Measurements from ENCODE around the gene FBXO48. TPM values are rescaled to one million over a fixed set of nuclear protein-coding genes. Genes with fewer than 3 reads are reported as not detected.

FBXO48 gene
- polyA plus RNA-seq, 1 donor (not counting 4 experiments of a cell fraction or from before 2014, with no cell fraction given), result 1.9 TPM

GRCh38 chr2:68414452-68414851 lies 52.6 kb downstream of the FBXO48 start:
- H3K27ac ChIP-seq (ENCODE audit: control insufficient read depth, insufficient read depth, low read length), result no peak overlapping the region
- no peak overlapping the region for H3K9ac ChIP-seq (ENCODE audit: control insufficient read depth, extremely low read depth, insufficient read depth, low read length)
- no peaks in the 10 kb centered on the region for H3K36me3 ChIP-seq (ENCODE audit: control insufficient read depth in 2 of 2, extremely low read depth in 1 of 2, insufficient read depth in 2 of 2, low read length in 2 of 2)
- H3K4me3 ChIP-seq (ENCODE audit: control insufficient read depth in 2 of 3, extremely low read depth in 1 of 3, insufficient read depth in 2 of 3, low read depth in 1 of 3, low read length in 3 of 3), result no peak overlapping the region
- no peak for FAIRE-seq
- H3K4me2 ChIP-seq (ENCODE audit: control insufficient read depth, extremely low read depth, insufficient read depth, low read depth, low read length), result no peak overlapping the region
- dilution Hi-C loops (cut with MboI; ENCODE audit: extremely low pct_ligation_motif_present, low sequenced_read_pairs), result no loop called here
- H3K4me1 ChIP-seq (ENCODE audit: control insufficient read depth, extremely low read depth, insufficient read depth, low read length), result no peaks in the 10 kb centered on the region
- TF ChIP-seq CTCF (optimal IDR thresholded peaks at IDR 0.05 in 1 of 3, IDR thresholded peaks at IDR 0.05 in 1 of 3, conservative IDR thresholded peaks at IDR 0.05 in 1 of 3; ENCODE audit: extremely low read depth in 1 of 3, insufficient read depth in 2 of 3, low read length in 3 of 3) (no peak), EZH2 (IDR thresholded peaks at IDR 0.05; ENCODE audit: low read length) (no peak)
- no peaks in the 10 kb centered on the region for H3K27me3 ChIP-seq (ENCODE audit: control insufficient read depth, extremely low read depth, insufficient read depth, low read length)
- no peak overlapping the region for H2AFZ ChIP-seq (ENCODE audit: control insufficient read depth, low read length)
- DNase-seq (ENCODE audit: low read depth, low spot score), result no peak
- H4K20me1 ChIP-seq (ENCODE audit: control insufficient read depth, extremely low read depth, insufficient read depth, low read length), result no peaks in the 10 kb centered on the region
- no peaks in the 10 kb centered on the region for H3K9me1 ChIP-seq (ENCODE audit: control insufficient read depth, extremely low read depth, insufficient read depth, low read length)
- H3K9me3 ChIP-seq (ENCODE audit: control insufficient read depth, low read depth, low read length), result no peaks in the 10 kb centered on the region
- no peaks in the 10 kb centered on the region for H3K79me2 ChIP-seq (ENCODE audit: control insufficient read depth, insufficient read depth, low read length)

GRCh38 chr2:68413466-68413865 lies 53.6 kb downstream of the FBXO48 start:
- Histone ChIP-seq H3K4me2 (ENCODE audit: control insufficient read depth, extremely low read depth, insufficient read depth, low read depth, low read length) (no peak overlapping the region), H3K79me2 (ENCODE audit: control insufficient read depth, insufficient read depth, low read length) (no peaks in the 10 kb centered on the region), H3K9me3 (ENCODE audit: control insufficient read depth, low read depth, low read length) (no peaks in the 10 kb centered on the region), H3K9me1 (ENCODE audit: control insufficient read depth, extremely low read depth, insufficient read depth, low read length) (no peaks in the 10 kb centered on the region), H3K4me3 (ENCODE audit: control insufficient read depth in 2 of 3, extremely low read depth in 1 of 3, insufficient read depth in 2 of 3, low read depth in 1 of 3, low read length in 3 of 3) (no peak overlapping the region), H3K36me3 (ENCODE audit: control insufficient read depth in 2 of 2, extremely low read depth in 1 of 2, insufficient read depth in 2 of 2, low read length in 2 of 2) (no peaks in the 10 kb centered on the region), H3K4me1 (ENCODE audit: control insufficient read depth, extremely low read depth, insufficient read depth, low read length) (no peaks in the 10 kb centered on the region), H4K20me1 (ENCODE audit: control insufficient read depth, extremely low read depth, insufficient read depth, low read length) (no peaks in the 10 kb centered on the region), H2AFZ (ENCODE audit: control insufficient read depth, low read length) (no peak overlapping the region), H3K27me3 (ENCODE audit: control insufficient read depth, extremely low read depth, insufficient read depth, low read length) (no peaks in the 10 kb centered on the region), H3K9ac (ENCODE audit: control insufficient read depth, extremely low read depth, insufficient read depth, low read length) (no peak overlapping the region), H3K27ac (ENCODE audit: control insufficient read depth, insufficient read depth, low read length) (no peak overlapping the region)
- FAIRE-seq (no peak), DNase-seq (ENCODE audit: low read depth, low spot score) (no peak)
- dilution Hi-C loops (cut with MboI; ENCODE audit: extremely low pct_ligation_motif_present, low sequenced_read_pairs), result no loop called here
- TF ChIP-seq CTCF (optimal IDR thresholded peaks at IDR 0.05 in 1 of 3, IDR thresholded peaks at IDR 0.05 in 1 of 3, conservative IDR thresholded peaks at IDR 0.05 in 1 of 3; ENCODE audit: extremely low read depth in 1 of 3, insufficient read depth in 2 of 3, low read length in 3 of 3) (no peak), EZH2 (IDR thresholded peaks at IDR 0.05; ENCODE audit: low read length) (no peak)
